Measurements from ENCODE around the gene SORCS2.
A peak's percentile ranks its signal among the peaks of the same experiment; 100 is the strongest.

Gene SORCS2

DNA sequence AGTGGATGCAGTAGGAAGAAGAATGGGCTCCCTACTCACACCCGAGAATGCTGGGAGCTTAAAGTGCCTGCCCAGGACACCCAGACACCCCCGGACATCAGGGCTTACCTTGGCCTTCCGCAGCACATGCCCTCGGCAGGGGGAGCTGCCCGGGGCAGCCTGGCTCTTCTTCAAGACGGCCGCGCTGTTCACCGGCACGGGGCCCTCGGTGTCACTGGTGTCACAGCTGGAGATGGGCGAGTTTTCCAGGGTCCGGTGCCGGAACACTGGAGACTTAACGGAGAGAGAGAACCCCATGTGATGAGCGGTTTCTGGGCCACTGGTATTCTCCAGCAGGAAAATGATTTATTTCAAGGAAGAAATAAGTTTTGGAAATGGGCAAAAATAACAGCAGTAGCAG lies 576.4 kb downstream of the SORCS2 start:
- no peak for DNase-seq (ENCODE audit: low read depth)
- TF ChIP-seq, protein P1, sequence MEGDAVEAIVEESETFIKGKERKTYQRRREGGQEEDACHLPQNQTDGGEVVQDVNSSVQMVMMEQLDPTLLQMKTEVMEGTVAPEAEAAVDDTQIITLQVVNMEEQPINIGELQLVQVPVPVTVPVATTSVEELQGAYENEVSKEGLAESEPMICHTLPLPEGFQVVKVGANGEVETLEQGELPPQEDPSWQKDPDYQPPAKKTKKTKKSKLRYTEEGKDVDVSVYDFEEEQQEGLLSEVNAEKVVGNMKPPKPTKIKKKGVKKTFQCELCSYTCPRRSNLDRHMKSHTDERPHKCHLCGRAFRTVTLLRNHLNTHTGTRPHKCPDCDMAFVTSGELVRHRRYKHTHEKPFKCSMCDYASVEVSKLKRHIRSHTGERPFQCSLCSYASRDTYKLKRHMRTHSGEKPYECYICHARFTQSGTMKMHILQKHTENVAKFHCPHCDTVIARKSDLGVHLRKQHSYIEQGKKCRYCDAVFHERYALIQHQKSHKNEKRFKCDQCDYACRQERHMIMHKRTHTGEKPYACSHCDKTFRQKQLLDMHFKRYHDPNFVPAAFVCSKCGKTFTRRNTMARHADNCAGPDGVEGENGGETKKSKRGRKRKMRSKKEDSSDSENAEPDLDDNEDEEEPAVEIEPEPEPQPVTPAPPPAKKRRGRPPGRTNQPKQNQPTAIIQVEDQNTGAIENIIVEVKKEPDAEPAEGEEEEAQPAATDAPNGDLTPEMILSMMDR (conservative IDR thresholded peaks at IDR 0.05; ENCODE audit: low read depth, low read length): no peak

DNA sequence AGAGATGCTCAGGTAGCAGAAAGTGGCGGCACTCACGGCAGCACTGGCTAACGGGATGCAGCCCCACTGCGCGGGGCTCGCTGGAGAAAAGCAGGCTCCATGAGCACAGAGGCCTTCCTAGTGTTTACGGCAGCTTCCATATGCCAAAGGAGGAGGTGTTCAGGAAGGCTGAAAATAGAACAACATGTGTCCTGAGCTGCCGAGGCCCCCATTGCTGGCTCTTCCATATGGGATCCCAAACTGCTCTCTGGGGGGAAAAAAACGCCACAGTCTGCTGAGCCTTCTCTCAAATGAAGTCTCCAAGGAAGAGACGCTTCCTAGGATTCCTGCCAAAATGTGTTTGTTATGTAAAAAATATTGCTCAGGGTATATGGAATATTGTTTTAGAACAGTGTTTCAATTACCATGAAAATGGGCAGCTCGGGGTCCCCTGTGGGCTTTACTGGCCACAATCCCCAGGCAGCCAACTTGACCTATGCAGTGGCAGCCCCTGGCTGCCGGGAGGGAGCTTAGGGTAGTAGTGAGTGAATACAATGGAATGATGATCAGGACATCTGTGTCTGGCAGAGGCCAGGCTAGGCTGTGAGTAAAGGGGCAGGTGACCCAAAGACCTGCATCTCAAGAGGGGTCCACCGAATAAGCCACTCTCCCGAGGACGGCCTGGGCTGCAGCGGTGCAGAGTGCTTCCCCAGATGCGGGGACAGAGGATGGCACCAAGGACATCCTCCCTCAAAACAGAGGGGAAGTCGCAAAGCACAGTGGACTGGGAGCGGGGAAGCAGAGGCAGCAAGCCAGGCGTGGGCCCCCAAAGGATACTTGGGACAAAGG lies 577.3 kb downstream of the SORCS2 start:
- no peak for DNase-seq (ENCODE audit: low read depth)
- no peak overlapping the region for H3K4me3 ChIP-seq (ENCODE audit: low read depth, low read length)
- TF ChIP-seq, protein P1 (conservative IDR thresholded peaks at IDR 0.05; ENCODE audit: low read depth, low read length): no peak

More for the DNA sequence above, 576.4 kb downstream of the SORCS2 start:
- no peak overlapping the region for H3K4me3 ChIP-seq (ENCODE audit: low read depth, low read length)

DNA sequence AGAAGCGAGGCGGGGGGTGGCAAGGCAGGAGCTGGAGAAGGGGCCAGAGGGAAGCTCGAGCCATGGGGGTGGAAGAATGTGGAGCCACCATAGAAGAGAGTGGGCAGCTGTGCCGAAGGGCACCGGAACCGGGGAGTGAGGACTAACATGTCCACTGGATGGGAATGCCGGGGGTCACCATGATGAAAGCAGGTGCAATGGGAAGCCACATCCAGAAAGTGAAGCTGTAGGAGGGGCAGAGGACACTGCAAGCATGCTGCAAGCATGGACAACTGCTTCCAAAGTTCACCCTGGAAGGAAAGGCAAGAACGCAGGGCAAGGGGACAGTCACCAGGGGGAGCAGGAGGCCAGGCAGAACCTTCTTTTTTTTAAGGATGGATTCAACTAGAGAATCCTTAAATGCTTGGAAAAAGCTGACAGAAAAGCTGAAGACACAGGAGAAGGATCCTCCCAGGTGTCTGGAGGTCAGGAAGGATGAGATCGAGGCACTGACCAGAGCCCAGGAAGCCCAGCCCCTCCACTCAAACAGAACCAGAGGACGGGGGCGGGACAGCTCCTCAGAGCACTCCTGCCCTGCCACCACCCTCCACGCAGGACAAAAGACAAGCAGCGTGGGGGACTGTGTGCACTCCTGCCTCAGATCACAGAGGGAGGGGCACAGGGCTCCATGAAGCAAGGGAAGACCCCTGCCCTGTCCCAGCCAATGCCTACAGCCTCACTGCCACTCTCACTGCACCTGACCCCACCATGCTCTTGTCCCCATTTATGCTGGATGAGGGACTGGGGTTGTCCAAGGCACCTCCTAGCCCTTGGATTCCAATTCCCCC lies 578.1 kb downstream of the SORCS2 start:
- H3K4me3 ChIP-seq (ENCODE audit: low read depth, low read length): no peak overlapping the region
- TF ChIP-seq, protein P1 (conservative IDR thresholded peaks at IDR 0.05; ENCODE audit: low read depth, low read length): peak; percentile 77
- peak; percentile 60 for DNase-seq (ENCODE audit: low read depth)

DNA sequence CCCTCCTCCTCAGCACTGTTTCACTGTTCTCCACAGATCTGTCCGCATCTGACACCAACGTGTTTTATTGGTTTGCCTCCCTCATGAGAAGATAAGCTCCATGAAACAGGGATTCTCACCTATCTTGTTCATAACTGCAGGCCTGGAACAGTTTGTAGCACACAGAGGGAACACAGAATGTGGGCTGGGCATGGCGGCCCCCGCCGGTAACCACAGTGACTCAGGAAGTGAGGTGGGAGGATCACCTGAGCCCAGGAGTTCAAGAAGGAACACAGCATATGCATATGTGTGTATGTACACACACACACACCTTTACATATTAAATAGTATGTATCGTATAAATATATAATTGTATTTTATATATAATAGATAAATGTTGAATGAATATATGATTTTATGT lies 578.7 kb downstream of the SORCS2 start:
- no peak for DNase-seq (ENCODE audit: low read depth)
- TF ChIP-seq, protein P1 (conservative IDR thresholded peaks at IDR 0.05; ENCODE audit: low read depth, low read length): no peak
- H3K4me3 ChIP-seq (ENCODE audit: low read depth, low read length): no peak overlapping the region

DNA sequence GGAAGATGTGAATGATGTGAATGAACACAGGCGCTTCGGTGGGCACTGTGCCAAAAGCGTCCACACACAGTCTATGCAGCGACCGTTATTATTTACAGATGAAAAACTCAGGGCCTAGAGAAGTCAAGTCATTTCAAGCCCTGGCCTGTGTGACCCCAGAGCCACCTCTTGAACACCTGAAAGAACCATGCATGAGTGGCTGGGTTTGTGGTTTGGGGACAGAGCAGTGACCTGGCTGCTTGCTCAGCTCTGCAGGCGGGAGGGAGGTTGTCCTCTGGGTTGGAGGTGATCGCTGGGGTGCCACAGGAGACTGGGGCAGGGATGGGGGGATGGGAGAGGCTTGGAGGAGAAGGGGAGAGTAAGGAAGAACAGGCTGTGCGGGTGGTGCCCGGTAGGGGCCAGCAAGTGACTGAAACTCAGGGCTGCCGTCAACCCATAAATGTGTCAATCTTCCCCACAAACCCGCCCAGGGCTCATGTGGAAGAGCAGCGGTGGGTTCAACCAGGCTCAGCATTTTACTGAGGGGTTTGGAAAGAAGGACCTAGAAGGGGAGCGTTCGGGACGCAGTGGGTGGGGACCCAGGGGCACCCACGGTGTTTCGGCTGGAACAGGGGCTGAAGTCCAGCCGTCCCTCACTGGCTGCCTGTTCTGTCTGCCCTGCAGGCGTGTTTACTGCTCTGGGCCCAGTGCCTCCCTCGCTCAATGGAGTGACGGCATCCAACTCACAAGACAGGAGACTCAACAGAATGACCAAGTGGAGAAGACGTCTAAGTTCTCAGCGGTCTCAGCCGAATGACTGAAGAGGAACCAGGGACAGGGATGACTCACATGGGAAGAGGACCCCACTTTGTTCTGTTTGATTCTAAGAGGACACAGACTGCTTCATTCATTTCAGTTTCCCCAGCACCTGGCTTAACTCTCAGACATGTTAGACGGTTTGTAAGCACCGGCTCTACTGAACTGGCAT lies 579.5 kb downstream of the SORCS2 start:
- no peak for DNase-seq (ENCODE audit: low read depth)
- no peak overlapping the region for H3K4me3 ChIP-seq (ENCODE audit: low read depth, low read length)
- TF ChIP-seq, protein P1 (conservative IDR thresholded peaks at IDR 0.05; ENCODE audit: low read depth, low read length): no peak

DNA sequence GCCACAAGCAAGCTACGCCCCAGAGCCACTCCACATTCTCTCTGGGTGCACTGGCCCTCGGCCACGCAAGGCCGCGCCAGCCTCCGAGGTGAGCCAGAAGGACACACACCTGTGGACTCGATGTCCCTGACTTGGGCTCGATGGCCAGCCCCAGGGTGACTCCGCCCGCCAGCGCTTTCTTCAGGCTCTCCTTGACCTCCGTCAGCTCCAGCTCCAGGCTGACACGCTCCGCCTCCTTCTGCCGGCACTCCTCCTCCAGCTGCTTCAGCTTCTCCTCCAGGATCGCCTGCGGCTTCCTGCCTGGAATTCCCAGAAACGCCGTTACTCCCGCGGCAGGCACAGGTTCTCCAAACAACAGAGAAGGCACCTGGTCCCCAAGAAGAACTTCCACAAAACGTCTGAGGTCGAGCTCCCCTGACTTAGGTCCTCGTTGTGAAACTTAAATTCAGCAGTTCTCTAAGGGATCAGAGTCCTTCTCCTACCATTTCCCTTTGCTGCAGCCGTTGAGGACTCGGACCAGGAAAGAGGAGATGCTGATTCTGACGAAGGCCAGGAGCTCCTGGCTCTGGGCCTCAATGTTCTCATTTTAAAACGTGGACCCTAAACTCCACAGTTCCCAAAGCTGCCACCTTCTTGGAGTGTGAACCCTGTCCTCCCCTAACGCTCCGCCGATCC lies 580.5 kb downstream of the SORCS2 start:
- no peak for DNase-seq (ENCODE audit: low read depth)
- no peak overlapping the region for H3K4me3 ChIP-seq (ENCODE audit: low read depth, low read length)
- TF ChIP-seq, protein P1 (conservative IDR thresholded peaks at IDR 0.05; ENCODE audit: low read depth, low read length): no peak

Data from choroid plexus epithelial cell (primary cell).